Endothelial cell of umbilical vein (primary cell): ENCODE results near the gene PLA2G2E. TPM values are rescaled to one million over a fixed set of nuclear protein-coding genes. Genes with fewer than 3 reads are reported as not detected.

Experiments
- BruUV-seq: library from RNA; stranded (reverse); fragments of 400-500 nt; replicated peaks from 2 replicates; lab custom pipeline; 2021; lab: Mats Ljungman, UMichigan
- CTCF ChIA-PET: fragments of 300-600, 350-600 bp; sonication (Branson Sonifier 250); formaldehyde crosslinking; loops from one replicate; lab custom pipeline; 2021; ENCODE audit warnings: antibody characterized with exemption, inconsistent platforms; lab: Charles Lee
- POLR2A ChIA-PET: fragments of 300-600, 350-600 bp; sonication (Branson Sonifier 250); formaldehyde crosslinking; loops from one replicate; lab custom pipeline; 2021; ENCODE audit warnings: antibody characterized with exemption, inconsistent platforms; lab: Charles Lee
- DNase-seq: peaks from one replicate; pipeline ENCODE4 v3.0.0-alpha.2; 2011; ENCODE audit warnings: low read depth, low spot score
- FAIRE-seq: peaks from 2 replicates; lab custom pipeline; 2011; peaks lifted over from hg19 to GRCh38; lab: Jason Lieb, UNC
- H2AFZ ChIP-seq: 2 replicates; pipeline ENCODE4 v1.6.0; 2012; ENCODE audit warnings: low read depth, low read length, control low read depth, inconsistent platforms
- H3K27ac ChIP-seq: 2 replicates; pipeline ENCODE4 v1.5.1; 2011; ENCODE audit warnings: low read depth, mild to moderate bottlenecking, control low read depth, low read length, moderate library complexity; ENCODE audit not compliant: insufficient read depth
- H3K27me3 ChIP-seq, 2 experiments: 2 replicates each; pipeline versions ENCODE4 v1.6.0 to v1.6.1; 2011; ENCODE audit warnings: low read length in 2 of 2, mixed read lengths in 1 of 2; ENCODE audit not compliant: control insufficient read depth in 2 of 2, insufficient read depth in 2 of 2
- H3K36me3 ChIP-seq, 2 experiments: 2 replicates in 1 of 2; 3 replicates in 1 of 2; pipeline ENCODE4 v1.5.1; 2011; ENCODE audit warnings: low read length in 2 of 2, mild to moderate bottlenecking in 1 of 2, moderate library complexity in 1 of 2; ENCODE audit not compliant: control insufficient read depth in 2 of 2, insufficient read depth in 2 of 2; ENCODE audit errors: extremely low read depth in 1 of 2
- H3K4me1 ChIP-seq: 3 replicates; pipeline ENCODE4 v1.5.1; 2011; ENCODE audit warnings: mild to moderate bottlenecking, low read length; ENCODE audit not compliant: control insufficient read depth, insufficient read depth; ENCODE audit errors: extremely low read depth
- H3K4me2 ChIP-seq: 2 replicates; pipeline ENCODE4 v1.6.1; 2011; ENCODE audit warnings: low read length, control low read depth, mixed read lengths; ENCODE audit not compliant: insufficient read depth
- H3K4me3 ChIP-seq, 3 experiments: fragments of 200-600 bp in 1 of 3; sonication (generic), shearing (Covaris generic) in 1 of 3; replicated peaks in 1 of 3; 2 replicates each; pipeline ENCODE4 v1.5.1; 2011 to 2016; ENCODE audit warnings: control low read depth in 3 of 3, low read length in 3 of 3, mild to moderate bottlenecking in 2 of 3, inconsistent platforms in 1 of 3, low read depth in 1 of 3, moderate library complexity in 1 of 3; ENCODE audit not compliant: insufficient read depth in 1 of 3
- H3K79me2 ChIP-seq: 2 replicates; pipeline ENCODE4 v1.6.0; 2012; ENCODE audit warnings: low read length, inconsistent platforms; ENCODE audit not compliant: control insufficient read depth, insufficient read depth
- H3K9ac ChIP-seq: replicated peaks from 2 replicates; pipeline ENCODE3; 2011; ENCODE audit warnings: low read length, control low read depth; ENCODE audit not compliant: insufficient read depth; ENCODE audit errors: extremely low read depth
- H3K9me1 ChIP-seq: replicated peaks from 3 replicates; pipeline ENCODE4 v1.6.0; 2011; ENCODE audit warnings: mild to moderate bottlenecking, low read length; ENCODE audit not compliant: control insufficient read depth, insufficient read depth; ENCODE audit errors: extremely low read depth
- H3K9me3 ChIP-seq: replicated peaks from 2 replicates; pipeline ENCODE4 v1.5.1; 2012; ENCODE audit warnings: low read length, inconsistent platforms; ENCODE audit not compliant: control insufficient read depth, insufficient read depth
- H4K20me1 ChIP-seq: replicated peaks from 2 replicates; pipeline ENCODE3; 2011; ENCODE audit warnings: mild to moderate bottlenecking, low read length; ENCODE audit not compliant: control insufficient read depth, insufficient read depth; ENCODE audit errors: extremely low read depth
- CTCF ChIP-seq, 2 donors: IDR thresholded peaks; 1 replicate in 1 of 2; 2 replicates in 1 of 2; pipeline ENCODE4 v1.5.1; 2011; ENCODE audit warnings: low read length in 2 of 2, mild to moderate bottlenecking in 2 of 2, moderate library complexity in 2 of 2, control low read depth in 1 of 2, inconsistent platforms in 1 of 2, low read depth in 1 of 2; ENCODE audit not compliant: insufficient read depth in 1 of 2; ENCODE audit errors: extremely low read depth in 1 of 2
- EZH2 ChIP-seq: IDR thresholded peaks from 2 replicates; pipeline ENCODE4 v1.6.1; 2012; ENCODE audit warnings: borderline replicate concordance, low read depth, mild to moderate bottlenecking, moderate library complexity, low read length, inconsistent platforms; ENCODE audit not compliant: severe bottlenecking
- FOS ChIP-seq: IDR thresholded peaks from 2 replicates; pipeline ENCODE4 v1.6.1; 2011; ENCODE audit warnings: mild to moderate bottlenecking, low read length, moderate library complexity, borderline replicate concordance; ENCODE audit not compliant: insufficient read depth
- GATA2 ChIP-seq: IDR thresholded peaks from 2 replicates; pipeline ENCODE4 v1.7.0; 2011; ENCODE audit warnings: low read depth, mild to moderate bottlenecking, moderate library complexity, mixed read lengths, low read length; ENCODE audit not compliant: insufficient read length, insufficient read depth
- JUN ChIP-seq: IDR thresholded peaks from 2 replicates; pipeline ENCODE4 v1.6.1; 2011; ENCODE audit warnings: borderline replicate concordance, low read depth; ENCODE audit not compliant: insufficient read length, insufficient read depth
- MAX ChIP-seq: IDR thresholded peaks from 2 replicates; pipeline ENCODE4 v1.6.1; 2011; ENCODE audit not compliant: insufficient read depth, insufficient read length
- MYC ChIP-seq: IDR thresholded peaks from one replicate; pipeline ENCODE4 v1.6.1; 2011; ENCODE audit warnings: mild to moderate bottlenecking, low read depth, low read length
- POLR2A ChIP-seq: IDR thresholded peaks from 2 replicates; pipeline ENCODE4 v1.6.1; 2012; ENCODE audit warnings: low read depth, mild to moderate bottlenecking, control low read depth, low read length
- POLR2AphosphoS5 ChIP-seq: IDR thresholded peaks from 2 replicates; pipeline ENCODE4 v1.6.1; 2012; ENCODE audit warnings: low read depth, mild to moderate bottlenecking, control low read depth, low read length, moderate library complexity; ENCODE audit not compliant: insufficient read depth
- dilution Hi-C: fragments of 300-500 bp; cut with MboI; formaldehyde crosslinking; loops from one replicate; pipeline ENCODE4 v1.15.0; 2019; ENCODE audit warnings: low sequenced_read_pairs; ENCODE audit not compliant: extremely low pct_ligation_motif_present
- intact Hi-C: fragments of 100-400 bp; cut with micrococcal nuclease; formaldehyde crosslinking; loops from one replicate; pipeline ENCODE4 v1.10.0; 2022
- polyA plus RNA-seq, 4 experiments: library from polyadenylated mRNA; depleted of rRNA in 3 of 4; stranded (reverse) in 3 of 4; unstranded in 1 of 4; fragments of >200 nt; gene quantifications; 2 replicates each; pipeline versions ENCODE4 v1.2.1 to v1.2.3, GENCODE V29; 2011 to 2012; ENCODE audit warnings: missing spikeins in 1 of 4
- total RNA-seq: library from RNA; stranded (reverse); gene quantifications from 2 replicates; pipeline ENCODE4 v1.2.3, GENCODE V29; 2021

PLA2G2E gene
- total and polyA plus RNA-seq, 2 donors (not counting 3 experiments of a cell fraction or from before 2014, with no cell fraction given), result not detected

- Histone ChIP-seq H2AFZ (no peak overlapping the region), H3K4me1 (peaks cover 14% of the 10 kb centered on the region), H3K9me3 (no peaks in the 10 kb centered on the region), H3K4me3 (no peak overlapping the region), H3K9ac (no peak overlapping the region), H3K79me2 (peaks cover 21% of the 10 kb centered on the region), H3K9me1 (no peaks in the 10 kb centered on the region), H3K27me3 (peaks cover 2 to 3% of the 10 kb centered on the region in 2 experiments), H3K4me2 (no peak overlapping the region), H3K36me3 (no peaks in the 10 kb centered on the region), H3K27ac (no peak overlapping the region), H4K20me1 (peaks cover 2% of the 10 kb centered on the region)
- FAIRE-seq (no peak), DNase-seq (no peak)
- BruUV-seq, result no TSS peak
- ChIA-PET POLR2A (no interaction called here), CTCF (interaction anchor here (1.3 to 1.7 kb wide), 3 partner anchors 10 to 164 kb away, joined by 3 to 5 read pairs (median 3); no protein-coding TSS in a partner anchor)
- dilution Hi-C loops, result no loop called here
- intact Hi-C loops, result loop anchor here (5.0 to 10.0 kb wide), 2 partner anchors 217 to 615 kb away; partner anchors contain the start of gene HTR6
- TF ChIP-seq POLR2AphosphoS5 (no peak), EZH2 (no peak), MYC (no peak), JUN (no peak), FOS (no peak), MAX (no peak), POLR2A (no peak), GATA2 (no peak), CTCF (IDR thresholded peaks at IDR 0.05; ENCODE audit: extremely low read depth in 1 of 2, insufficient read depth in 1 of 2, low read depth in 1 of 2, low read length in 2 of 2) (no peak)
These were observed 43.8 kb downstream of the PLA2G2E start for GRCh38 chr1:19879661-19880060.
